GM18907 (cell line): ENCODE measurements around the gene SMCHD1.
A peak's percentile ranks its signal among the peaks of the same experiment; 100 is the strongest.
"Not testable (repeated sequence)": the region's sequence is repeated elsewhere in the genome, so short reads cannot be mapped to it uniquely, and the experiment has no call there.

ENCODE experiments used
- ATAC-seq: cut with Tn5 transposase; IDR thresholded peaks from one replicate; pipeline ENCODE4 v1.9.1; 2021; ENCODE audit warnings: mild to moderate bottlenecking, moderate library complexity; ENCODE audit not compliant: unreplicated experiment

SMCHD1 gene

DNA sequence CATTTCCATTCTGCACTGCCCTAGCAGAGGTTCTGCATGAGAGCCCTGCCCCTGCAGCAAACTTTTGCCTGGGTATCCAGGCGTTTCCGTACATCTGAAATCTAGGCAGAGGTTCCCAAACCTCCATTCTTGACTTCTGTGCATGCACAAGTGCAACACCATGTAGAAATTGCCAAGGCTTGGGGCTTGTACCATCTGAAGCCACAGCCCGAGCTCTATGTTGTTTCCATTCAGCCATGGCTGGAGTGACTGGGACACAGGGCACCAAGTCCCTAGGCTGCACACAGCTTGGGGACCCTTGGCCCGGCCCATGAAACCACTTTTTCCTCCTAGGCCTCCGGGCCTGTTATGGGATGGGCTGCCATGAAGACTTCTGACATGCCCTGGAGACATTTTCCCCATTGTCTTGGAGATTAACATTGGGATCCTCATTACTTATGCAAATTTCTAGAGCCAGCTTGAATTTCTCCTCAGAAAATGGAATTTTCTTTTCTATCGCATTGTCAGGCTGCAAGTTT, 154.2 kb downstream of the SMCHD1 start:
- ATAC-seq, result not testable (repeated sequence)

DNA sequence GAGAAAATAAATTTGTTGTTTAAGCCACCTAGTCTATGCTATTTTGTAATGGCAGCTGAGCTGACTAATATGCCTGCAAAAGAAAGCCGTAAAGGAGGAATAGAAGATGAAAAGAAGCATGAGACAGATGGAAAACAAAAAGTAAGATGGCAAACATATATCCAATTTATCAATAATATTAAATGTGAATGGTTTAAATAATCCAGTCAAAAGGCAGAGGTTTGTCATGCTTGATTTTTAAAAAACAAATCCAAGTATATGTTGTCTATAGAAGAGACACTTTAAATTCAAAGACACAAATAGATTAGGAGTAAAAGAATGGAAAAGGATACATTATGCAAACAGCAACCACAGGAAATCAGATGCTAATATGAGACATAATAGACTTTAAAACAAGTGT, 155.9 kb downstream of the SMCHD1 start:
- no peak for ATAC-seq

DNA sequence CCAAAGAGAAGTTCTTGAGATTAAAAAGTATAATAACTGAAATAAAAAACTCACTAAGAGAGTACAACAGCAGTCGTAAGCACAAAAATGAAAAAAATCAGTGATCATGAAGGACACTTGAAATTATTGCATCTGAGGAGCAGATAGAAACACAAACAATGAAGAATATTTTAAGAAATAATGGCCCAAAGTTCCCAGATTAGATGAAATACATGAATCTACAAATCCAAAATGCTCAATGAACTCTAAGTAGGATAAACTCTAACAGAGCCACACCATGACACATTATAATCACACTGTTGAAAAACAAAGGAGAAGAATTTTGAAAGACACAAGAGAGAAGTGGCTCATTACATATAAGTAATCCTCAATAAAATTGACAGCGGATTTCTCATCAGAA, 159.4 kb downstream of the SMCHD1 start:
- ATAC-seq, result no peak

DNA sequence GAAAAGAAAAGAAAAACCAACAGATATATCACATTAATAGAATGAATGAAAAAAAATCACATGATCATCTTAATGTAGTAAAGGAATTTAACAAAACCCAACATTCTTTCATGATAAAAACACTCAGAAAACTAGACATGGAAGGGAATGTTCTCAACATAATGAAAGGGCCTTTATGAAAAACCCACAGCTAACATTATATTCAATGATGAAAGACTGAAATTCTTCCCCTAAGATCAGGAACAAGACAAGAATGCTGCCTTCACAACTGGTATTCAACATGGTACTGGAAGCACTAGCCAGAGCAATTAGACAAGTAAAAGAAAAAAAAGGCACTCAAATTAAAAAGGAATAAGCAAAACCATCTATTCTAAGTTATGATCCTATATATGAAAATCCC, 162.8 kb downstream of the SMCHD1 start:
- ATAC-seq, result no peak

DNA sequence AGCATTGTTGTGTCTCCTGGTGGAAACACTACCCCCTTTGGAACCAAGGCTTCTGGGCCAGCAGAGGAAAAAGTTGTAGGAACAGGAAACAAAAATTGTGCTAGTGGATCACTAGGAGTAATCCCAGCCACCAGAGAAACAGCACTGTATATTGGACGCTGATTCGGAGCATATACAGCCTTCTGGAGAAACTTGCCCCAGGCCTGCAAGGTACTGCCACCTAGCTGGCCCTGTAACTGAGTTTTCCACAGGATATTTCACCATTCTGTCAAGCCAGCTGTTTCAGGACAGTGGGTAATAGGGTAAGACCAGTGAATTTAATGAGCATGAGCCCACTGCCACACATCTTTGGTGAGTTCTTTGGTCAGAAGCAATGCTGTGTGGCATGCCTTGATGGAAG, 166.2 kb downstream of the SMCHD1 start:
- ATAC-seq, result no peak

DNA sequence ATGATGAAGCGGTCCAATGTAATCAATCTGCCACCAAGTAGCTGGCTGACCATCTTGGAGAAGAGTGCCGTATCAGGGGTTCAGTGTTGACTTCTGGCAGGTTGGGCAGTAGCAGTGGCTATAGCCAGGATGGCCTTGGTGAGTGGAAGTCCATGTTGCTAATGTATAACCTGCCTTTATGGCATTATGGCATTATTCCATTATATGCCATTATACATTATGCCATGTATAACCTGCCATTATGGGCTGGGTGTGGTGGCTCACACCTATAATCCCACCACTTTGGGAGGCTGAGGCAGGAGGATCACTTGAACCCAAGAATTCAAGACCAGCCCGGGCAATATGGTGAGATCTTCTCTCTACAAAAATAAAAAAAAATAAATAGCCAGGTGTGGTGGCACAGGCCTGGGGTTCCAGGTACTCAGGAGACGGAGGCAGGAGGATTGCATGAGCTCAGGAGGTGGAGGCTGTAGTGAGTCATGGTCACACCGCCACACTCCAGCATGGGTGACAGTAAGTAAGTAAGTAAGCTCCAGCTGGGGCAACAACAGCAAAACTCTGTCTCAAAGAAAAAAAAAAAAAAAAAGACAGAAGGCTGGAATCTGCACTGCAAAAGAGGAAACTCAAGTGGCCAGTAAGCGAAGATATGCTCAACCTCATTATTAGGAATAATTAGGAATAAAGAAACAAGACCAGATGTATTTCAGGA, 166.8 kb downstream of the SMCHD1 start:
- ATAC-seq, result no peak

DNA sequence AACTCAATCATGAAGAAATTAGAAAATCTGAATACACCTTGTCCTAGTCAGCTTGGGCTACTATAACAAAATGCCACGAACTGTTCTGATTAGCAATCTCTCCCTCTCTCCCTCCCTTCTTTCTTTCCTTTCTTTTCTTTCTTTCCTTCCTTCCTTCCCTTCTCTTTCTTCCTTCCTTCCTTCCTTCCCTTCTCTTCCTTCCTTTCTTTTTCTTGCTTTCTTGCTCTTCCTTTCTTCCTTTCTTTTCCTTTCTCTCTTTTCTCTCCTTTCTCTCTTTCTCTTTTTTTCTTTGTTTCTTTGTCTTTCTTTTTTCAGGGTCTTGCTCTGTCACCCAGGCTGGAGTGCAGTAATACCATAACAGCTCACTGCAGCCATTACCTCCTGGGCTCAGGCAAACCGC, 167.7 kb downstream of the SMCHD1 start:
- ATAC-seq, result no peak

DNA sequence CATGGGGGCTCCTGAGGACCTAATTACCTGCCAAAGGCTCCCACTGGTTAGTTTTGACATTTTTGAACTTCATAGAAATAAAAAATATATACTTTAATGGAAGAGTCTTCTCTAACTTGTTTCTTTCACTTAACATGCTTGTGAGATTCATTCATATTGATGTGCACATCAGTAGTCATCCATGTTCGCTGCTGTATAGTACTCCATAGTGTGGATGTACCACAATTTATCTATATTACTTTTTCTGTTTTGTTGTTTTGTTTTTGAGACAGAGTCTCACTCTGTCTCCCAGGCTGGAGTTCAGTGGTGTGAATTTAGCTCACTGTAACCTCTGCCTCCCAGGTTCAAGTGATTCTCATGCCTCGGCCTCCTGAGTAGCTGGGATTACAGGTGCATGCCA, 168.4 kb downstream of the SMCHD1 start:
- no peak for ATAC-seq

DNA sequence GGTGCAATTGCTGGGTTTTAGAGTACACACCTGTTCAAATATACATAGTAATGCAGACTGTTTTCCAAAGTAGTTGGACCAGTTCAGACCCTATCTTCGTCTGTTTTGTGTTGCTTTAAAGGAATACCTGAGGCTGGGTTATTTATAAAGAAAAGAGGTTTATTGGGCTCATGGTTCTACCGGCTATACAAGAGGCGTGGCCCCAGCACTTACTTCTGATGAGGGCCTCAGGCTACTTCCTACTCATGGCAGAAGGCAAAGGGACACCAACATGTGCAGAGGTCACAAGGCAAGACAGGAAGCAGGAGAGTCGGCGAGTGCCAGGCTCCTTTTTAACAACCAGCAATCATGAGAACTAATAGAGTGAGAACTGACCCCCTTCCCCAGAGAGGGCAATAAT, 169.3 kb downstream of the SMCHD1 start:
- no peak for ATAC-seq

DNA sequence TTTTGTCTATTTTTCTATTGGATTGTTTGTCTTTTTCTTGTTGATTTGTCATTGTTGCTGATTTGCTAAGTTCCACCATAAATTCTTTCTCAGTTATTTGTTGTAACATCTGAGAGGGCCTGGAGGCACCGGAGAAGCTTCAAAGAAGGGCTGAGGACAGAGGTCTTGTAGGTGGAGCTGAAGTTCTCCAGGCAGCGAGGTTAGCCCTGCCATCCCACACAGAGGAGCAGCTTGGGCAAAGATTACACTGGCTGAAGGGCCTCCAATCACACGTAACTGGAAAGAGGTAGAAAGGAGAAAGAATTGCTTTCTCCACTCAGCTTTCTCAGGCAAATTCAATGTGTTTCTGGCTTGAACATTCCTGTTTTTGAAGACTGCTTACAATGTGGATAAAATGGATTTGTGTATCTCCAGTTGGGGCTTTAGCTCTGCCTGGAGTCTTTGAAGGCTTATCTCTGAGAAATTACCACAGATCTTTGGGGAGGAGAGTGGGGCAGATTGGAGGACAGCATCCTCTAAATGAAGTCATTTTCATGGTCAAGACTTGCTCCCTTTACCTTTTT, 170.2 kb downstream of the SMCHD1 start:
- no peak for ATAC-seq

DNA sequence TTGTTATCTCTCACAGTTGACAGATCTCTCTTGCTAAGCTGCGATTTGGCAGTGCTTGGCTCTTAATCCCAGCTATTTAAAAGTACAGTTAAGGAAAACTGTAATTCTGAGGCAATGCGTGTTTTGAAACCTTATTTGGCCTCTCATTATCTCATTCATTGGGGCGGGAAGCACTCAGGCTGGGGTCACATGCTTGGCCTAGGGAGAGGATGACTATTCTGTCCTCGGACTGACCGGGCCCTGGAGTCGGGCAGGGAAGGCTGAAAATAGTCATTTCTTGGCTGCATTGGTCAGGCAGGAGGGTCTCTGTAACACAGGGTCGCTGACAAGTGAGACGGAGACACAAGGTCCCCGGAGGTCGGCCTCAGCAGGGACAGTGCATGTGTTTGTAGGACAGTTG, 171.1 kb downstream of the SMCHD1 start:
- ATAC-seq, result no peak

DNA sequence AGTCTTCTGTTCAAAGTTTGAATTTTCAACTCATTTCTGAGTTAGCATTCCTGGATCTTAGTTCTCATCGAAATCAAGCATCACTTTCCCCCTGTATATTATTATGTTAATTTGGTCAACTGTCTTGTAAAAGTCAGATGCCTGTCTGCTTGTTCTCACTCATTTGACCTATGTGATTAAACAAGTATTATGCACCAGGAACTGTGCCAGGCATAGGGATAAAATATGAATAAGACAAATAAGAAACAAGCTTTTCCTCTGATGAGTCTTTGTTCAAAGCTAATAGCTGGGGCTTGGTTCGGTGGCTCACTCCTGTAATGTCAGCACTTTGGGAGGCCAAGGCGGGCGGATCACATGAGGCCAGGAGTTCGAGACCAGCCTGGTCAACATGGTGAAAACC, 171.5 kb downstream of the SMCHD1 start:
- no peak for ATAC-seq

DNA sequence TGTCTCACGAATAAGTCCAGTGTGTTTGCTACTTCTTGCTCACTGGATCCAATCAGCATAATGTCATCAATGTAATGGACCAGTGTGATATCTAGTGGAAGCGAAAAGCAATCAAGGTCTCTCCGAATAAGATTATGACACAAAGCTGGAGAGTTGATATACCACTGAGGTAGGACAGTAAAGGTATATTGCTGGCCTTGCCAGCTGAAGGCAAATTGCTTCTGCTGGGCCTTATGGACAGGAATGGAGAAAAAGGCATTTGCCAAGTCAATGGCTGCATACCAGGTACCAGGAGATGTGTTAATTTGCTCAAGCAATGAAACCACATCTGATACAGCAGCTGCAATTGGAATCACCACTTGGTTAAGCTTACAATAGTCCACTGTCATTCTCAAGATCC, 180.6 kb downstream of the SMCHD1 start:
- not testable (repeated sequence) for ATAC-seq

DNA sequence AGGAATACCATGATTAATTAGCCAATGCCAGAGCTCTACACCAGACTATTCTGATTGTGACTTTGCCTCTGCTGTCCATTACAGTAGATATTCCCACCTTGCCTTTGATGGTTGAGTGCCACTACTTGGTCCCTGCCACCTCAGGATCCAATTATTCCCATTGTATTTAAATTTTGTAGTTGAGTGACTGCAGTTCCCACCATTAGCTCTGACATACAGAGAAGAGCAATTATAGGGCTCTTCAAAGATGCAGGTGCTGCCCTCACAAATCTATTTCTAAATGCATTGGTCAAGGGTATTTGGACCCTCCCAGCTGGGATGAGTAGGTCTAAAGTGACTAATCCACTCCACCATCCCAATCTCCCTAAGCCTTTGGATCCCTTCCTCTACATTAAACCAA, 181.8 kb downstream of the SMCHD1 start:
- not testable (repeated sequence) for ATAC-seq

DNA sequence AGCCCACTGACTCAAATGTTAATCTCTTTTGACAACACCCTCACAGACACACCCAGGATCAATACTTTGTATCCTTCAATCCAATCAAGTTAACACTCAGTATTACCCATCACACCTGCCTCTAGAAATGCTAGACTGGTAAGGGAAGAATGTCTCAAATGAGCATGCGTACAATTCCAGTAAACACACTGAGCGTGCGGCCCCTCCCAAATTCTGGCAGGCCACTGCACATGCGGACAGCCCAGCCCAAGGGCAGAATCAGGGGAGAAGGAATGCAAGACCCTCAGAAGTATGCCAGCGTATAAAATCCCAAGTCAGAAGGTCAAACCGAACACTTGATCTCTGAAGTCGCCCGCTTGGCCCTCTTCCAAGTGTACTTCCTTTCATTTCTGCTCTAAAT, 183.7 kb downstream of the SMCHD1 start:
- ATAC-seq, result no peak

DNA sequence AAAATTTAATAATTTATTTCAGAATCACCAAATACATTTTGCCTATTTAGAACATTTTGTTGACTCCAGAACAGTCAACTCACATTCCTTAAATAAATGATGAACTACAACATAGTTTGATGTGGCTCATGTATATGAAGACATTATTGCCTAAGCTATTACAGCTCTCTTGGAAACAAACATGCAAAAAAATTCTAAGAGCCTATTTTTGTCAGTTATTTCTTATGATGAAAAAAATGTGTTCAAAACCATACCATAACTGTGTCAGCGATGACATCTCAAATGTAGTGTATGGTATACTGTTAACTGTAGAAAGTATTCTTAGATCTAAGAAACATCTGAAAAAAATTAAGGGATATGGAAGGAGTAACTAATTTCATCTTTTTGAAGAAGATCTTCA, 185.0 kb downstream of the SMCHD1 start:
- ATAC-seq, result no peak

DNA sequence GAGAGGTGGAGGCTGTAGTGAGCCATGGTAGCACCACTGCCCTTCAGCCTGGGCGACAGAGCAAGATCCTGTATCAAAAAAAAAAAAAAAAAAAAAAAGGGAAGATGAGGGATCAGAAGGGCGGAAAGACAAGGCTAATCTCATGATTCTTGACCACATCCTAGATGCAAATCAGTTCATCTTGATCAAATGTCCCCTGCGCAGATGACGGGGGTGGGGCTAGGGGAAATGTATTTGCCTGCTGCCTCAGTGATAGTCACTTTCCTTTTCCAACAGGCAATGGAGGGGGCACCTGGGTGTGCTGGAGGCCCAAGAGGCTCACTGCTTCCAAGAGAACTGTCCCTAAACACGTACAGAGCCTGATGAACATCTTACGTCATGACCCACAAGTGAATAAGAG, 187.6 kb downstream of the SMCHD1 start:
- no peak for ATAC-seq

DNA sequence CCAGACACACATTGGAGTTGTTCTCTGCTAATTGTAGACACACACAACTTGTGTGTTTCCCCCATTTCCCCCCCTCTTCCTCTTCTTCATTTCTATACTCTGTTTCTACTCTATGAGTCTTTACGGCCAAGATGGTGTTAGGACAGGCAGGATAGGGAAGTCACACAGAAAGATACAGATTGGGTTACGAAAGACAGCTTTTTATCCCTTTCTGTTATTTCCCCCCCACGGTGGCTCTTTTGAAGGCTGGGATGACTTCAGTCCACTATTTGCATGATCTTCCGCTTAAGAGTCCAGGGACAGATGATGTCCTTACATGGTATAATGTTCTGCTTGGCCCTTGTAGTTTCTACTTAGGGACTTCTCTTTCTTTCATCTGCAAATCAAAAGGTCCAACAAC, 189.6 kb downstream of the SMCHD1 start:
- ATAC-seq, result no peak

DNA sequence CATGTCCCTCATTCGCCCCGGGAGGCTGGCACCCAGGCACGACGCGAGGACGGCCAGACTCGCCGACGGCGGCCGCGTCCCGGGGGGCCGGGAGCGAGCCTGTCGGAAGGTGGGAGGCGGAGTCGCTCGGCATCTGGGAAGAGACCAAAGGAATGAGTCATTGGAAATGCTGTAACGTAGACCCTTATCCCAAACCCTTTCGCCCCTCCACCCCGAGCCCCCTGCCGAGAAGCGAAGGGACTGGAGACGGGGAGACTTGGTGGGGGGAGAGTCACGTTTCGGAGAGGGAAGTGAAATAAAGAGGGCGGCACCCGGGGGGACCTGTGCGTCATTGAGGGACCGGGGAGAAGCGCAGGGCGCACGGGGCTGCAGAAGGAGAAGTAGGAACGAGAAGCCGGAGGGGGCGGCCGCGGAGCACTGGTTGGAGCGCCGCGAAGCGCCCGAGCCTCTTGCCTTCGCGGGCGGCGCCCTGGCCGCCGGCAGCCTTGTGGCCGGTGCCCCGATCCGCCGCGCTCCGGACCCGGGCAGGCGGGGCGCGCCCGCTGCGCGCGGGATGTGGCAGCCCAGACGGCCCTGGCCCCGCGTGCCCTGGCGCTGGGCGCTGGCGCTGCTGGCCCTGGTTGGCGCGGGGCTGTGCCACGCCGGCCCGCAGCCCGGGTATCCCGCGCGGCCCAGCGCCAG, 191.2 kb downstream of the SMCHD1 start, which contains the start of gene EMILIN2:
TSS of gene EMILIN2 (plus strand) at position 371 of the 681 bp plus-strand sequence. CDS start at position 554, 183 bp downstream.
- ATAC-seq, result peak; percentile 71

DNA sequence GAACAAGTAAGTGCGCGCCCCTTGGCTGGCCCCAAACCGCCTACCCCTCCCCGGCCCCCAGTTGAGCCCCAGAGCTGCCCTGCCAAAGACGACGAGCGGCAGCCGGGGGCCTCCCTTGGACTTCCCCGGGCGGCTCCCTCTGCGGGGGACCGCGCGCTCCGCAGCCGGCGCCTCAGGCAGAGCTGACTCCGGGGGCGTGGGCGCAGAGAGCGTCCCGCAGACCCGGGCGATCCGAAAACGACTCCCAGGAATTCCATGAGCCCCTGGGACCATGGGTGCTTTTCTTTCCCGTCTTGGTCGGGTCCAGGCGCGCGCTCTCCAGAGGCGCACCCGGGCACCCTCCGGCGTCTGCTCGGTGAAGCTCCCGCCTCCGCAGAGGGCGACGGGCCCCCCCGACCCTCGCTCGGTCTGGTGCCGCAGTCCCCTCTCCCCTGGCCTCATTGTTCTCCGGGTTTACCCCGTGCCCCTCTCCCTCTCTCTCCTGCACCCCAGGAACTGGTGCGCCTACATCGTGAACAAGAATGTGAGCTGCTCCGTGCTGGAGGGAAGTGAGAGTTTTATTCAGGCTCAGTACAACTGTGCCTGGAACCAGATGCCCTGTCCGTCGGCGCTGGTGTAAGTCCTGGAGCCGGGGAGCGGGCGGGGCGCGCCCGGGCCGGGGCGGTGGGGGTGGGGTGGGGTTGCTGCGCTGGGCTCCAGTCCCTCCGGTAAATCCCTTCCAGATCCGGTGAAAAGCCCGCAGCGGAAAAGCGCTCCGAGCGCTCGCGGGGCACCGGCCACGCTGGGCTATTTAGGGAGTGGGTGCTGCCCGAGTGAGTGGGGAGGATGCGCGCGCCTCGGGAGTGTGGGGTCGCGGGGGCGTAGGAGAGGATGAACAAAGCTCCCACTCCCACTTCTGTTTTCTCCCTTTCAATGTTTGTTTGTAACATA, 192.1 kb downstream of the SMCHD1 start:
- ATAC-seq, result peak; percentile 49
